HG02798 (cell line): ENCODE data around the gene ACSF3.

Experiments
- ATAC-seq: cut with Tn5 transposase; IDR thresholded peaks from one replicate; pipeline ENCODE4 v1.9.1; 2021; ENCODE audit warnings: mild to moderate bottlenecking; ENCODE audit not compliant: unreplicated experiment, poor library complexity

The ACSF3 gene

GRCh38 chr16:89138843-89139520 is 45.3 kb downstream of the ACSF3 start:
- ATAC-seq: no peak

DNA sequence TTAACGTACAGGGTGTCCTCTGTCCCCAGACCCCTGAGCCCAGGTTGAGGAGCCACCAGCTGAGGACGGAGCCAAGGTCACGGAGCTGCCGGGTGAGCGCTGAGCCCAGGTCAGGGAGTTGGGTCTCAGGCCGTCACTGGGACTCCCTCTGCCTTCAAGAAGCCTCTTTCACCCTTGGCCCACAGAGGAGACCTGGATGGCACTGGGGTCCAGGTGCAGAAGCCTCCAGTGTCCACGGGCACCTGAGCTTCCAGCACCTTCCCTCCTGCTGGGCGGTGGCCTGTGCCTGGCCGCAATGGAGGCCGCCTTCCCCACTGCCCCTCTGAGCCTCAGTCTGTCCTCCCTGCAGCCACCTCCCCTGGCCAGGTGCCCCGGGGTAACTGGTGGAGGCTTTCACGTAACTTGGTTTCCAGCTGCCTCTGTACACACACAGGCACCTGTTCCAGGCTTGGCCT is 46.3 kb downstream of the ACSF3 start:
- ATAC-seq: no peak

GRCh38 chr16:89140401-89140800 is 46.7 kb downstream of the ACSF3 start:
- ATAC-seq: no peak

- ATAC-seq: no peak
These were observed 47.6 kb downstream of the ACSF3 start for GRCh38 chr16:89140981-89141883.

DNA sequence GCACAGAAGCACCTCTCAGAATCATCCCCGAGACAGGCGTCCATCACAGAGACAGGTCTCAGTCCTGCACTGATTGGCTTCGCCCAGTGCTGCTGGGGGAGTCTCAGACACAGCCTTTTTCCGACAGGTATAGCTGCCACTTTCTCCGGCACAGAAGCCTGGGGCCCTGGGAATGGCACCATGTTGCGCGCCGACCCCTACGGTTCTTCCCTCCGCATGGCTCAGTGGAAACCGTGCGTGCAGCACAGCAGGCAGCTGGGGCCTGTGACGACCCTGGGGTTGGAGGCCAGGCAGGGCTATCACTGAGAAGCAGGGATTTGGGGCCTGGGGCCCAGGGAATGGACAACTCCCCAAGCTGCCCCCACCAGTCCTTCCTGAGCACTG is 48.2 kb downstream of the ACSF3 start:
- ATAC-seq: no peak

GRCh38 chr16:89142474-89143195 is 49.0 kb downstream of the ACSF3 start:
- ATAC-seq: no peak

DNA sequence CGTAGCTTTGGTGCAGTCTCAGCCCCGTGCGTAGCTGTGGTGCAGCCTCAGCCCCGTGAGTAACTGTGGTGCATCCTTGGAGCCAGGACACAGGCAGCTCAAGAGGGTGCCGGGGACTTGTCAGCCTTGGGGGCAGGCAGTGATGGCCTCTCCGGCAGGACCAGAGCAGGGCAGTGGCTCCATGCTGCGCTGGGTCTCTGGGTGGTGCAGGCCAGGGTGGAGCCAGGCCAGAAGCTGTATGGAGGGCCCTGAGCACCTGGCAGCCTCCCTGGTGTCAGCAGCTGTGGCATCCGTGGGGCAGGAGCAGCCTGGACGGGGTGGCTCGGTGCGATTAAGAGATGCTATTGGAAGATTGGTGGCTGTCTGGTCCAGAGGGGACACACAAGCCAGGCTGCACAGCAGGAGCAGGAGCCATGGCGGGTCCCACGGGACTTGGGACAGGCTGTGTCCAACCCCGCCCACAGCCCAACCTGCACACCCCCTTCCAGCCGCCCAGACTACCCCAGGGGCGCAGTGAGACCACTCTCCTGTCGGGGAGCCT is 49.6 kb downstream of the ACSF3 start:
- no peak for ATAC-seq

GRCh38 chr16:89143911-89144675 is 50.4 kb downstream of the ACSF3 start:
- ATAC-seq: no peak

DNA sequence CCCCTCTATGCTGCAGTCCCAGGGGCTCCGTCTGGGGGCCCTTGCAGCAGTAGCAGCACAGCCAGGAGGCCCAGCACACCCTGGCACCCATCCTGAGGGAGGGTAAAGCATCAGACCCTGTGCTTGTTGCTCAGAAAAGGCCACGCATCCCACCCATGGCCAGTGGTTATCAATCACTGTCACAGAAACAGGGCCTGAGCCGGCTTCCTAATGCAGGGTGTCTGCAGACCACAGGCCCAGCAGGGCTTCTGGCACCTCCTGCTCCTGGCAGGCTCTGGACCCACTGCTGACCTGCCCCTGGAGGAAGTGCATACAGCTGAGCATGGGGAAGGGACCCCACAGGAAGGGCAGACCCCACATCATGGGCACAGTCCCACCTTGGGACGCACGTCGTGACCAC is 51.0 kb downstream of the ACSF3 start:
- no peak for ATAC-seq

GRCh38 chr16:89145406-89146161 is 51.9 kb downstream of the ACSF3 start:
- ATAC-seq: no peak

- no peak for ATAC-seq
These were observed 52.8 kb downstream of the ACSF3 start for GRCh38 chr16:89146211-89147005.

GRCh38 chr16:89147085-89147817 is 53.6 kb downstream of the ACSF3 start:
- no peak for ATAC-seq

DNA sequence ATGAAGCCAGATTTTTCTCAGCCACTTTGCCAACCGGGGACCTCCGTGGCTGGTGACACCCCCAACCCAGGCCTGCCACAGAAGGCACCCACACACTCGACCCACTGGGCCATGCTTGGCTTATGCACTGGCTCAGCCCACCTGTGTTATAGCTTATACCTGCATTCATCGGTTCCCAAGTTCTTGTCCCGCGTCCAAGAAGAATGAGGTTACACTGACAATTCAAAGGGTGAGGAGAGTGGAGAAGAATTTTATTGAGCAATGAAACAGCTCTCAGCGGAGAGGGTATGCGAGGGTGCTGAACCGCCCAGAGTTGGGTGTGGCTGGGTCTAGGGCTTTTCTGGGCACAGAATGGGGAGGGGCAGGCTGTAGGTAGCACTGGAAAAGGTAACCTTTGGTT is 55.7 kb downstream of the ACSF3 start:
- no peak for ATAC-seq

DNA sequence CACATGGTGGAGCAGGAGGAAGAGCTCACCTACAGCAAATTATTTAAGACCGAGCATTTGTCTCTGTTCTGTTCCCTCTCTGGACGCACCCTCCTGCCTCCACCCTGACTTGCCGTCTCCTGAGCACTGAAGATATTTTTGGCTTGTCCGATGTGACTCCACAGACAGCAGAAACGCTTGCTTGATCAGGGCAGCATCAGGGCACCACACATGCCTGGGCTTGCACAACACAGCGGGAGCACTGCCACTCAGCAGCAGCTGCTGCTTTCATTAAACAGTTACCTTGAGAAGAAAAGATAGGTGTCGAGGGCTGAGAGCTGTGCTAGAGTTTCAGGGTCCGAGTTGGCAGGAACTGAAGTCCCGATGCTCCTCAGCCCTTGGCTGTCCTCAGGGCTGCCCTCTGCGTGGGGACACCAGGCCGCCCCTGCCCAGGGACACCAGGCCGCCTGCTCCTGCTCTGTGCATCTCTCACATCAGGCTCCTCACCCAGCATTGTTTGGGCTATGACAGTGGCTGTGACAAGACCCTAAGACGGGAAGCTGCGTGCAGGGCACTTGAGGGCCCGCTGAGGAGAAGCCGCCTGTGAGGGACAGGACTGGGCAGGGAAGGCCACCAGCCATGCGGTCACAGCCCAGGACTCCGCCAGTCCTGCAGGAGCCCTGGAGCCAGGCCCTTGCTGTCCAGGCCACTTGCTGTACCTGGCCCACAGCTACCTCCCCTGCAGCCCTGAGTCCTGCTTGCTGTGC is 56.6 kb downstream of the ACSF3 start:
- ATAC-seq: no peak

DNA sequence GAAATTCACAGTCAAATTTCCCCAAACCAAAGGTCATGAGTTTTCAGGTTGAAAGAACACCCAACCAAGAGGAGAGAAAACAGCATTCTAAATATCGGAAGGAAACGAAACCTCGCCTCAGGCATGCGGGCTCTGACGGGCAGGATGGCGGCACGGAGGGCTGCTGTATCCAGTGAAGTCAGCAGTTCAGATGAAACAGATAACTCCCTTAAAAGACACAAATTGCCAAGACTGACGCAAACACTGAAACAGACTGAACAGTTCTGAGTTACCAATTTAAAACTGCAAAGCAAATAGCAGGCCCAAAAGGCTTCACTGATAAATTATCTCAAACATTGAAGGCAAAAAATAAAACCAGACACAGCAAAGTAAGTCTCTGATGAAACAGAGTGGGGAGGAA is 57.3 kb downstream of the ACSF3 start:
- no peak for ATAC-seq

DNA sequence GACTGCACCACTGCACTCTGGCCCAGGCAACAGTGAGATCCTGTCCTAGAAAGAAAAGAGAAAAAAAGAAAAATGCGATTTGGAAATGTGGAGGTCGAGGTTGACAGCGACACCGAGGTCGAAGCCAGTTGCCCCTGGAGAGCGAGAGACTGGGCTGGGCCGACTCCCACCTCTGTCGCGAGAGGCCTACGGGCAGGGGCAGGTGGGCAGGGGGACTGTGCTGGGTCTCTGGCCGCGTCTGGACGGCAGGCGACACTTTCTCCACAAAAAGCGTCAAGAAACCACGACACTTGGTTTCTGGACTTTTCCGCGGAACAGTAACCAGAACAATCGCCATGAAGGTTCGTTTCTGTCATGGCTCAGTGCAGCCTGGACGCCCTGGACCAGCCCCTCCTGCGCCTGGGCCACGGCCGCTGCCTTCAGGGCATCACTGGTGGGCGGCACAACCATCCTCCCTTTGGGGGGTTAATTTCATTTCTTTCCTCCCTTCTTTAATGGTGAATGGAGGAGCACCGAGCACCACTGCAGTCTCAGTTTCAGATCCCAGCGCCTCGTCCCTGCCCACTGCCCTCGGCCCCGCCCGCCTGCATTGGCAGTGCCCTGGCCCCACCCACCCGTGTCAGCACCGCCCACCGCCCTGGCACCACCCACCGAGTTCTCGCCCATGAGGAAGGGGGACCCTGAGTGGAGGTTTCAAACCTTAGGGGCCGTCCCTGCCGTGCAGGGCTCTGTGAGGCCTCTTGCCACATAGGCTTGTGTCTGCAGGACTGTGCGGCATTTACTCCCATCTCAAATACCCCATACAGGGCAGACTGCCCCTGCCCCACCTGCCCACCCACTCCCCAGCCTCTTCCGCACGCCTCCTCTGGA is 59.4 kb downstream of the ACSF3 start:
- ATAC-seq: no peak
